Urothelium cell line (cell line): ENCODE measurements around the gene PAX3.

ENCODE experiments used
- DNase-seq: peaks from one replicate; pipeline ENCODE4 v3.0.0; 2011; ENCODE audit warnings: low spot score, mixed read lengths
- FAIRE-seq: peaks from 2 replicates; lab custom pipeline; 2011; peaks lifted over from hg19 to GRCh38; lab: Jason Lieb, UNC

PAX3 gene

GRCh38 chr2:222298311-222299150, at the start of gene PAX3:
Gene PAX3 (minus strand): TSS chr2:222298998. CDS start chr2:222298615, 383 bp downstream.
- DNase-seq (no peak), FAIRE-seq (no peak)

GRCh38 chr2:222341331-222341730, 42.5 kb upstream of the PAX3 start:
- DNase-seq (no peak), FAIRE-seq (no peak)

DNA sequence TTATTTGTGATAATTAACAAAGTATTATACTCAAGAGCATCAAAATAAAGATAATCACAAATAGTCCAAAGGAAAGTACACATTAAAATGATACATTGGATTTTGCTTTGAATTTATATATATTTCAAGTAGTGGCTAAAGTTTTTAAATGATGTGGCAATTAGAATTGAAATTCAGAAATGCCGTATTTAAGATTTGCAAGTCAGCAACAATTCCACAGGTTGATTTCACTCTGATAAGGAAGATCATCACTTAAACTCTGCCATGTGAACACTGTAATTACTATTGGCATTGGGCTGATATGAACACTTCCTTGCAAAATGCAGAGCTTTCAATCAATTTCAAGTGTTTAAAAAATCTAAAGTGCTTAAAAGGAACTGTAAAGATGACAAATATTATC, 39.6 kb upstream of the PAX3 start:
- no peak for FAIRE-seq

DNA sequence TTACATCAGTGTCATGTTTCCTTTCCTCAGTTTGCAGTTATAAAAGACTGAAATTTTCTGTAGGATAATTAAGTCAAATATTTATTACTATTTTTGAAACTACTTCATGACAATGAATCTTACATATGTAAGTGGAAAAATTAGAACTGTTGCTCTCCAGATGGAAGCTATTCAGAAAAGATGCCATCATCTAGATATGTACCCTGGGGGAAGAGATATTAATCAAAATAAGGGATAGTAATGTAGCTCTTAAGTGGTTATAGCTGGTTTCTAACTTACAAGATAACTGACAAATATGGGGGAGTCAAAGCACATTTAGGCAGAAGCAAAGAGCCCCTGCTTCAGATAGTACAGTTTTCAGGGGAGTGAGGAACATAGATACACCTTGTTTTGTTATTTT, 38.1 kb upstream of the PAX3 start:
- DNase-seq (no peak), FAIRE-seq (no peak)

More for the DNA sequence above, 39.6 kb upstream of the PAX3 start:
- DNase-seq: no peak

- no peak for FAIRE-seq
- DNase-seq: no peak
Measured at GRCh38 chr2:222336442-222336841, 37.6 kb upstream of the PAX3 start.

DNA sequence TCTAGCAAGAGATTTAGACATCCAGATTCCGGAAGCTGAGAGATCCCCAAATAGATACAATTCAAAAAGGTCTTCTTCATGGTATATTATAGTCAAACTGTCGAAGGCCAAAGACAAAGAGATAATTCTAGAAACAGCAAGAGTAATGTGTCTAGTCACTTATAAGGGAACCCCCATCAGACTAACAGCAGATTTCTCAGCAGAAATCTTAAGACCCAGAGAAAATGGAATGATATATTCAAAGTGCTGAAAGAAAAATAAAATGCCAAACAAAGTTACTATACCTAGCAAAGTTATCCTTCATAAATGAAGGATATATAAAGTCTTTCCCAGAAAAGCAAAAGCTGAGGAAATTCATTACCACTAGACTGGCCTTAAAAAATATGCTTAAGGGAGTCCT, 36.1 kb upstream of the PAX3 start:
- no peak for FAIRE-seq
- DNase-seq: no peak

DNA sequence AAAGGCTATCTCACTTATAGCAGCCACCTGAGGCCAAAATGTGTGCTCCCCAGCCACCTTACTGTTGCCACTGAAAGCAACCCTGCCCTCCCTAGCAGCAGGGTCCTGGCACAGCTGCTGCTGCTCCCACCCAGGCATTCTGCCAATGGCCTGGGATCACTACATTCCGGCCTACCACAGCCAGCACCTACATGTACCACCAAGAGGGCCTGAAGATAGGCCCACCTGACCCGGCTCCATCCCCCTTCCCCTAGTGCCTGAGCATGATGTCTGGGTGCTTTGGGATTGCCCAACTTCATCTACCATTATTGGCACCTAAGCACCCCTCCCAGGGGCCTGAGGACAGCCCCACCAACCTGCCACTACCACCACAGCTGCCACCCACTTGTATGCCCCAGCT, 34.6 kb upstream of the PAX3 start:
- FAIRE-seq (no peak), DNase-seq (no peak)

DNA sequence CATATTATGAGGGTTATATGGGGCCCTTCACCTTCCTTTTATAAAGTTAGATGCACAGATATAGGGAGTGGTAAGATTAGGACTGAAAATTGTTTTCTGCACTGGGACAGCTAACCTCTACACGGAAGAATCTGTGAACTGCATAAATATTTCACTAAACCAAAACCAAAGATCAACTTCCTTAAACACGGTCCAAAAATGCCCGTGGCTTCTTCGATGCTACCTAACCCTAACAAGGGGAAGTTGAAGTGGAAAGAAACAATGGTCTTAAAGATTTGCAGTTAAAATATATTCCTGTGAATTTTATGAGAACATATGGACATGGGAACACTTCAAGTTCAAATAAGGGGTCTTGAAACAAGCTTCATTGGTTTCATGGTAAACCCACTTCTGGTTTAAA, 33.3 kb upstream of the PAX3 start:
- DNase-seq (no peak), FAIRE-seq (no peak)

GRCh38 chr2:222330910-222331309, 32.1 kb upstream of the PAX3 start:
- no peak for FAIRE-seq
- no peak for DNase-seq

DNA sequence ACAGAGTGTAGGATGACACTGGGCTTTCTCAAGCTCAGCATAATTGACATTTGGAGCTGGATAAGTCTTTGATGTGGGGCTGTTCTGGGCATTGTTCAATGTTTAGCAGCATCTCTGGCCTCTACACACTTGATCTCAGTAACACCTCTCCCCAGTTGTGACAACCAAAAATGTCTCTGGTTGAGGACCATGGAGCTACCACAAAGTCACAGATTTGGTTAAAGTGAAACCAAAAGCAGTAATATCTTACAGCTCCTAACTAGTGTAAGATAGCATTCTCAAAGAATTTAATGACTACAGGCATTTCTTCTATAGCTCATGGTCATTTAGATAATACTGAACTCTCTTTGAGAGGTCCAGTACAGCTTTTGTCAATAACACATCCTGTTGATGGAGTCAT, 23.4 kb upstream of the PAX3 start:
- no peak for DNase-seq
- FAIRE-seq: no peak

DNA sequence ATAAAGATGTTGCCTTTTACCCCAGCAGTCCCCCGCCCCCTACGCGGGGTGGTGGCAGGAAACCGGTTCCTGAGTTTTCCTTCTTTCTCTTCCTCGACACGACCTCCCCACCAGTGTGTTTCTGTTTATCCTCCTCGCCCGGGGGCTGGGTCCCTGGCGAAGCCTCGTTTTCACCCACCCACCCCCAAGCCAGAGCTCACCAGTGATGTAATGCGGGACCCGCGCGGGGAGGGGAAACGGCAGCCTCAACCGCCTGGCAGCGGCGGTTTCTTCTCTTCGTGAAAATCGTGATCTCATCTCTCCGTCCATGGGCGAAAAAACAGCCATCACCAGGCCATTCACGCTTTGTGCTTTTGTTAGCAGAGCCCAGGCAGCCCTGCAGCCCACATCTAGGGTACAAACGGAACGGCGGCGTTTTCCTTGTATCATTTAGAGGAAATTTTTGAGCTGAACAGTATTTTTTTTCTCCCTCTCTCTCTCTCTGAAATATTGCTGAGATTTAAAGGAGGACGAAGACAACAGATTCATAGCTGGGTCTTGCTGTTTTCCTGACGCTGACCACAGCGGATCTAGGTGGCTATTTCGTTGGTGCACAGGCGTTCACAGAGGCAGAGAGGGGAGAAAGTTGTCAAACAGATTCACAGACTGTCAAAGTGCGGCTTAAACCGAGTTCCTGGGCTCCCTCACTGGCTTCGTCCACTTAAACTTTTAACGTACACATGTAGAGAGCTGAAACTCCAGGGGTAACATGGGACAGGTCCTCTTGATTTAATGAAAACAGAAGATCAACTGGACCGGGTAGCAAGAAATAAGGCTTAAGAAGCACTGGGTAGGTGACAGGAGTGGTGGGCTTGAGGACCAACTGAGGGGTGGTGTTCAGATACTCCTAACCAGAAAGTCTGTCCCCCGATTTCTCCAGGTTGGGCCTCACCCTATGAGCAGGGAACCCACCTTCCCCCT, 21.9 kb upstream of the PAX3 start:
- FAIRE-seq (no peak), DNase-seq (no peak)

DNA sequence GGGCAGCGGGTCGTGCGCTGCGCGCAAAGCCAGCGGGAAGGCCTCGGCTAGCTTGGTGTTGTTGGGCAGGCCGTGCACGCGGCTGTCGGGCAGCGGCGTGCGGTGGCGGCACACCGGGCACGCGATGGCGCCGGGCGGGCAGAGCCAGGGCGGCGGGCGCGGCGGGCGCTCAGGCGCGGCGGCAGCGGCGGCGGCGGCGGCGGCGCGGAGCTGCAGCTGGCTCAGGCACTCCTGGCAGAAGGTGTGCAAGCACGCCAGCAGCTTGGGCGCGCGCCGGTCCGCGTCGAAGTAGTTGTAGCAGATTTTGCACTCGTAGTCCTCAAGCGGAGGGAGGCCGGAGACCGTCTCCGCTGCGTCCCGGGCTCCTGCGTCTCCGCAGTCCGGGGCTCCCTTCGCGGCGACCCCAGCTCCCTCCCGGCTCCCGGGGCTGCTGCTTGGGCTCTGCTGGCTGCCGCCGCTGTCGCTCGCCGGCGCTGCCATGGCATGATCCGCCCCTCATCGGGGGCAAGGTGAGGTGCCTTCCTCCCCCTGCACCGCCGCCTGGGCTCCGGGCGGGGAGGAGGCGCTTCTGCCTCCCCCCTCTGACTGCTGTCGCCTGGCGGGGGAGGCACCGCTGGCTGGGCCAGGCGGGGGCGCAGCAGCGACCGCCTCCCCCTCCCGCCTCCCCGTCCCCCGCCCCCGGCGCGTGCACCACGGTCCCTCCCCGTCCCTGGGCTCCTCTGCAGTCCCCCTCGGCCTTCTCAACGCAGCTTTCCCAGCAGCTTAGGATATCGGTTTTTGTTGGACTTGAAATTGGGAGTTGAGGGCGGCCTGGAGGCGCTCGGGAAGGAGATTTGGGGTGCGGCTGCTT, 21.0 kb upstream of the PAX3 start:
- no peak for DNase-seq
- FAIRE-seq: no peak

GRCh38 chr2:222318712-222319585, 20.2 kb upstream of the PAX3 start:
- DNase-seq (no peak), FAIRE-seq (no peak)

GRCh38 chr2:222318026-222318711, 19.4 kb upstream of the PAX3 start:
- peak; percentile 42 for DNase-seq
- FAIRE-seq: no peak

- FAIRE-seq (no peak), DNase-seq (no peak)
Measured at GRCh38 chr2:222315443-222316121, 16.8 kb upstream of the PAX3 start.

DNA sequence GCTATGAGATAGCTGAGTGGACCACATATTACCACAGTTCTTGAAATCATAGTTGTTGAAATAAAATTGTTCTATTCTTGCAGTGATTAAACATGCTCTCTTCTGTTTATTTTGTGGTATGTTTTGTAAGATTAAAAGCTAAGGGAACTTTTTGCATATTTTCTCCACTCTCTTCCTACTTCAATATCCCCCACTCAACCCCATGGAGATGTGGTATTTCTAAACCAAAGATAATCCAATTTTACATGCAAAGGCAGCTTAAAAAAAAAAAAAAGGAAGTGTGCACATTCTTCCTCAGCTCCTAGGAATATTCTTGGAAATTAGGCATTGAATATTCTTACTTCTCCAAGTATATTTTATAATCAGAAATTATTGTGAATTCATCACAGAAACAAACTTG, 15.0 kb upstream of the PAX3 start:
- DNase-seq: no peak
- no peak for FAIRE-seq

DNA sequence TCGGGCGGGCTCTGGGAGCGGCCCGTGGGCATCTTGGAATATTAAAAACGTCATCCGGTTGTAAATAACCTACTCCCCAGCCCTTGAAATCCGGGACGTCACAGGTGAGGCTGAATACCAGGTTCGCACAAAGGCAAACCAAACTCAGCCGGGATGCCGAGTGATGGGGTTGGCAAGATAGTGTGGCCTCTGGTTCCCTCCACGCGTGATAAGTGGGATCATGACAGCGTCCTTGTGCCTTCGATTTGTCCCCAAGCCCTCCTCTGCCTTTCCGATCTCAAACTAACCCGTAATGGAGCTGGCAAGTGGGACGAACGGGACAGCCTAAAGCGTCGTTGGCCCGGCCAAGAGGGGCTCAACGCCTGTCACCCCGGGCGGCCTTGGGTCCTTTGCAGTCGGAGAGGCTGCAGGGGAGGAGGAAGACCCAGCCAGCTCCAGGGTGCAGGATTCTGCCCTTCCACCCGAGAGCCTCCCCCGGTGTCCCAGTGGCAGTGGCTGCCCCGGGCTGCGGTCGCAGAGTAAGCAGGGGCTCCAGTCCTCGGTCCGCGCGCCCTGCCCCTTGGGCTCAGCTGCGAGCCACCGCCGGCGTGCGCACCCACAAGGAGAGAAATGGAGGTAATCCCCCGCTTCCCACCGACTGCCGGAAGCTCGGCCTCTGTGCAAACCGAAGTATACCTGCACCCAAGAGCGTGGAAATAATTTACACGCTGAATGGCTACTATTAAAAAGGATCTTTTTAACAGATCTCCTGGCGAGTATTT, 13.4 kb upstream of the PAX3 start:
- DNase-seq (no peak), FAIRE-seq (no peak)
